Esophagus (tissue), 2 donors: Measurements from ENCODE around the gene ZNF730. TPM values are rescaled to one million over a fixed set of nuclear protein-coding genes. Genes with fewer than 3 reads are reported as not detected.
"Not testable (repeated sequence)": the region's sequence is repeated elsewhere in the genome, so short reads cannot be mapped to it uniquely, and the experiment has no call there.

ENCODE experiments used
- H3K27ac ChIP-seq, 2 donors: one replicate each; pipeline ENCODE4 v1.5.1; 2013; ENCODE audit warnings: low read depth in 2 of 2, mild to moderate bottlenecking in 2 of 2, inconsistent platforms in 1 of 2, low read length in 1 of 2, moderate library complexity in 1 of 2
- H3K27me3 ChIP-seq, 2 donors: one replicate each; pipeline ENCODE4 v1.6.1; 2013; ENCODE audit warnings: low read length in 2 of 2, control low read depth in 1 of 2, mild to moderate bottlenecking in 1 of 2; ENCODE audit not compliant: insufficient read depth in 2 of 2, control insufficient read depth in 1 of 2
- H3K36me3 ChIP-seq, 2 donors: one replicate each; pipeline ENCODE4 v1.6.1; 2013; ENCODE audit warnings: low read length in 1 of 2; ENCODE audit not compliant: control insufficient read depth in 2 of 2, insufficient read depth in 2 of 2
- H3K4me1 ChIP-seq, 2 donors: one replicate each; pipeline ENCODE4 v1.6.1; 2013; ENCODE audit warnings: low read length in 1 of 2; ENCODE audit not compliant: control insufficient read depth in 2 of 2, insufficient read depth in 2 of 2
- H3K4me3 ChIP-seq, 2 donors: one replicate each; pipeline ENCODE4 v1.5.1; 2013; ENCODE audit warnings: low read length in 2 of 2, mild to moderate bottlenecking in 2 of 2, low read depth in 1 of 2, moderate library complexity in 1 of 2
- H3K9me3 ChIP-seq, 2 donors: one replicate each; pipeline ENCODE4 v1.6.1; 2013; ENCODE audit warnings: mild to moderate bottlenecking in 2 of 2, low read depth in 1 of 2, low read length in 1 of 2, moderate library complexity in 1 of 2; ENCODE audit not compliant: control insufficient read depth in 2 of 2, insufficient read depth in 1 of 2
- WGBS, 2 donors: extraction: QIAGEN DNeasy Blood & Tissue Kit; methylation state at CpG; one replicate each; pipeline ENCODE4 v1.1.7; 2013; 5-methylcytosine and 5-hydroxymethylcytosine counted together
- polyA plus RNA-seq, 2 donors: library from polyadenylated mRNA; stranded (reverse); fragments of 200-250 nt; gene quantifications; one replicate each; pipeline ENCODE4 v1.2.3, GENCODE V29; 2013
- donor health status: healthy with polysubstance abuse.
- donor health status: Bipolar disorder and iron deficiency.

Gene ZNF730
- polyA plus RNA-seq, 2 donors, result 0.09 to 0.10 TPM

DNA sequence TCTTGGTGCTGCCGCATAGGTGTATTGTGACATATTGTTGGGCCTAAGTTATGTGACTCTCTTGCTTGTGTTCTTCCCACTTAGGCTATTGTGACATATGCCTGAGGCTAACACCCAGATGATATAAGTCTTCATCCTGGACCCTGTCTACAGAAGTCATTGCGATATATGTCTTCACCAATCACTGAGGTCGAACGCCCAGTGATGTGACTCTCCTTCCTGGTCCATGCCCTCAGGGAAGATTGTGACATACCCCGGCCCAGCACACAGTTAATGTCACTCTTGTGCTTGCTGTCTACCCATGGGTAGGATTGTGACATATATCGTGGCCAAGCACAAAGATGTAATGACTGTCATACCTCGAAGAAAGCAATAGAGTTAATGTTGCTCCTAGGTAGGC is 16.9 kb upstream of the ZNF730 start:
- Histone ChIP-seq H3K4me1 (no peaks in the 10 kb centered on the region), H3K36me3 (peaks cover 0 to 3% of the 10 kb centered on the region in 2 donors), H3K9me3 (peaks cover 4 to 6% of the 10 kb centered on the region in 2 donors), H3K4me3 (no peak overlapping the region), H3K27me3 (no peaks in the 10 kb centered on the region), H3K27ac (no peak overlapping the region)
- WGBS, 2 donors, result 95 to 96% methylated on average over 7 of the region's 7 CpGs

DNA sequence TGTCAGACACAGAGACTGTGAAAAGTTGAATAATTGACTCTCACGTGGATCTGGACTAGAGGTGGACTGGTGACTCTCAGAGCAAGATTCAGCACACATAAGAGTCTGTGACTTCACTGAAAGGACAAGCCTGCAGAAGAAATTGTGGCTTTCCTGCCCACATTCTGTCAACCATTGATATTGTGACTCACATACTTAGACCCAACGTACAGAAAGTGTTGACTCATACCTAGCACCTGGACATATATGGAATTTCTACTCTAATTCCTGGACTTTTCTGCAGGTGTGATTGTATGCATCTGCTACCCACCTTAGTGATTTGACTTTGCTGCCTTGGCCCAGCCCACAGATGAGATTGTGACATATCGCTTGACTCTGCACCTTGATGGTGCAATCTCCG is 15.6 kb upstream of the ZNF730 start:
- H3K9me3 ChIP-seq, result peaks cover 0 to 4% of the 10 kb centered on the region in 2 donors
- 78 to 84% methylated on average over 4 of the region's 4 CpGs for WGBS, 2 donors
- H3K27ac ChIP-seq, result no peak overlapping the region
- no peaks in the 10 kb centered on the region for H3K27me3 ChIP-seq
- no peaks in the 10 kb centered on the region for H3K4me1 ChIP-seq
- no peaks in the 10 kb centered on the region for H3K36me3 ChIP-seq
- no peak overlapping the region for H3K4me3 ChIP-seq

DNA sequence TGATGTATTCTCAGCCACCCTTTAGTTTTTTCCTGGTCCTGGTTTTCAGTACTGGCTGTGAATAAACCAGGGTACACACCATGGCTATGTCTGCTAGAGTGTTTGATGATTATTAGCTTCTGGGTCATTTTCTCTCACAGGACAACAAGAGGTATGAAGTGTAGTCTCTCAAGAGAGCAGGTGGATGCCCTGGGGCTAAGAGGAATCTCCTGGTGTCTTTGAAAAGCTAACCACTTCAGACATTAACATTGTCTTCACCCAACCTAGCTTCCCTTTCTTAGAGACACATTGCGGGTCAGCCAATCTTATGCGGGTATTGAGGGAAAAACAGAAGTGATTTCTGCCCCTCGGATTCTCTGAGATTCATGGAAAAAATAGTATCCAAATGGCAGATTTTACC is 1.6 kb downstream of the ZNF730 start:
- Histone ChIP-seq H3K36me3 (no peaks in the 10 kb centered on the region), H3K4me3 (no peak overlapping the region), H3K27me3 (no peaks in the 10 kb centered on the region), H3K9me3 (no peaks in the 10 kb centered on the region), H3K4me1 (peaks cover 0 to 4% of the 10 kb centered on the region in 2 donors), H3K27ac (no peak overlapping the region)
- 69 to 79% methylated on average over 3 of the region's 3 CpGs for WGBS, 2 donors

DNA sequence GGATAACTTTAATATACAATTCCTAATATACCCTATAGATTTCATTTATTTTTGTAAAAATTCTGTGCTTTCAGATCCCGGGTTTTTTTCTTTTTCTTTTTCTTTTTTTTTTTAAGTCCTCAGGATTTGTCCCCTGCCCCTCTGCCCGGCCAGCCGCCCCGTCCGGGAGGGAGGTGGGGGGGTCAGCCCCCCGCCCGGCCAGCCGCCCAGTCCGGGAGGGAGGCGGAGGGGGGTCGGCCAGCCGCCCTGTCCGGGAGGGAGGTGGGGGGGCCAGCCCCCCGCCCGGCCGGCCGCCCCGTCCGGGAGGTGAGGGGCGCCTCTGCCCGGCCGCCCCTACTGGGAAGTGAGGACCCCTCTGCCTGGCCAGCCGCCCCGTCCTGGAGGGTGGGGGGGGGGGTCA is 17.4 kb downstream of the ZNF730 start:
- WGBS, 2 donors, result 93 to 97% methylated on average over 15 to 24 of the region's 24 CpGs
- H3K9me3 ChIP-seq, H3K4me1 ChIP-seq, H3K27me3 ChIP-seq, H3K36me3 ChIP-seq, H3K4me3 ChIP-seq, H3K27ac ChIP-seq: not testable (repeated sequence)

DNA sequence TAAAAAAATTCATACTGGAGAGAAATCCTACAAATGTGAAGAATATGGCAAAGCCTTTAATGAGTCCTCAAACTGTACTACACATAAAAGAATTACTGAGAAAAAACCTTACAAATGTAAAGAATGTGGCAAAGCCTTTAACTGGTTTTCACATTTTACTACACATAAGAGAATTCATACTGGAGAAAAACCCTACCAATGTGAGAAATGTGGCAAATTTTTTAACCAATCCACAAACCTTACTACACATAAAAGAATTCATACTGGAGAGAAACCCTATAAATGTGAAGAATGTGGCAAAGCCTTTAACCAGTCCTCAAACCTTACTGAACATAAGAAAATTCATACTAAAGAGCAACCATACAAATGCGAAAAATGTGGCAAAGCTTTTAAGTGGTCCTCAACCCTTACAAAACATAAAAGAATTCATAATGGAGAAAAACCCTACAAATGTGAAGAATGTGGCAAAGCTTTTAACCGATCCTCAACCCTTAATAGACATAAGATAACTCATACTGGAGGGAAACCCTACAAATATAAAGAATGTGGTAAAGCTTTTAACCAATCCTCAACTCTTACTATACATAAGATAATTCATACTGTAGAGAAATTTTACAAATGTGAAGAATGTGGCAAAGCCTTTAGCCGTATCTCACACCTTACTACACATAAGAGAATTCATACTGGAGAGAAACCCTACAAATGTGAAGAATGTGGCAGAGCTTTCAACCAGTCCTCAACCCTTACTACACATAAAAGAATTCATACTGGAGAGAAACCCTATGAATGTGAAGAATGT is 29.0 kb downstream of the ZNF730 start:
- WGBS, 2 donors, result 94 to 96% methylated on average over 3 of the region's 3 CpGs
- H3K36me3 ChIP-seq, result no peaks in the 10 kb centered on the region
- H3K4me3 ChIP-seq, result no peak overlapping the region
- H3K4me1 ChIP-seq, result no peaks in the 10 kb centered on the region
- H3K27me3 ChIP-seq, result no peaks in the 10 kb centered on the region
- no peak overlapping the region for H3K27ac ChIP-seq
- H3K9me3 ChIP-seq, result peaks cover 0 to 2% of the 10 kb centered on the region in 2 donors

DNA sequence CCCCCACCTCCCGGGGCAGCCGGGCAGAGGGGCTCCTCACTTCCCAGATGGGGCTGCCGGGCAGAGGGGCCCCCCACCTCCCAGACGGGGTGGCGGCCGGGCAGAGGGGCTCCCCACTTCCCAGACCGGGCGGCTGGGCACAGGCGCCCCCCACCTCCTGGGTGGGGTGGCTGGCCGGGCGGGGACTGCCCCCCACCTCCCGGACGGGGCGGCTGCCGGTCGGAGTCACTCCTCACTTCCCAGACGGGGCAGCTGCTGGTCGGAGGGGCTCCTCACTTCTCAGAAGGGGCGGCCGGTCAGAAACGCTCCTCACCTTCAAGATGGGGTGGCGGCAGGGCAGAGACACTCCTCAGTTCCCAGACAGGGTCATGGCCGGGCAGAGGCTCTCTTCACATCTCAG is 43.9 kb downstream of the ZNF730 start:
- H3K27me3 ChIP-seq, result no peaks in the 10 kb centered on the region
- H3K36me3 ChIP-seq, result no peaks in the 10 kb centered on the region
- H3K4me3 ChIP-seq, result no peak overlapping the region
- H3K27ac ChIP-seq, result no peak overlapping the region
- H3K4me1 ChIP-seq, result no peaks in the 10 kb centered on the region
- peaks cover 4 to 6% of the 10 kb centered on the region in 2 donors for H3K9me3 ChIP-seq
- WGBS, 2 donors, result 96% methylated on average over 19 to 23 of the region's 23 CpGs

DNA sequence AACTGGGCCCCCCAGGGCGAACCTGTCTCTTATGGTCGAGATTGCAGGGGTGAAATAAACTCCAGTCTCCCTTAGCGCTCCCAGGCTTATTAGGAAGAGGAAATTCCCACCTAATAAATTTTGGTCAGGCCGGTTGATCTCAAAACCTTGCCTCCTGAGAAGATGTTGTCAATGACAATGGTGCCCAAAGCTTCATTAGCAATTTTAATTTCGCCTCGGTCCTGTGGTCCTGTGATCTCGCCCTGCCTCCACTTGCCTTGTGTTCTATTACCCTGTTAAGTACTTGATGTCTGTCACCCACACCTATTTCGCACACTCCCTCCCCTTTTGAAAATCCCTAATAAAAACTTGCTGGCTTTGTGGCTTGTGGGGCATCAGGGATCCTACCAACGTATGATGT is 51.5 kb downstream of the ZNF730 start:
- H3K4me1 ChIP-seq, H3K9me3 ChIP-seq, H3K4me3 ChIP-seq, H3K36me3 ChIP-seq, H3K27me3 ChIP-seq, H3K27ac ChIP-seq: not testable (repeated sequence)
- WGBS, 2 donors, result 13 to 17% methylated on average over 9 of the region's 9 CpGs

DNA sequence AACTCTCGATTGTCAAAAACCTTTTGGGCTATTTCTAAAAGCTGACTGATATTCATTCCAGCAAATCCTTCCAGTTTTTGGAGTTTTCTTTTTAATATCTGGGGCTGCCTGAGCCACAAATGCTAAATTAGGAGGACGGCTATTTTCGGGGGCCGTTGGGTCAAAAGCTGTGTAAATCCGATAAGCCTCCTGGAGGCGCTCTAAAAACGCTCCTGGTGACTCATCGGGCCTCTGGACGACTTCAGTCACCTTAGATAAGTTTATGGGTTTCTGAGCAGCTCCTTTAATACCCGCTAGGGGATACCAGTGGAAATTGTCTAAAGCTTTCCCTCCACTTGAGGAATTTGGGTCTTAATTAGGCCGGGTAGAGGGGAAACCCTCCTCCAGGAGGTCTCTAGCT is 66.4 kb downstream of the ZNF730 start:
- Histone ChIP-seq H3K36me3 (no peaks in the 10 kb centered on the region), H3K4me1 (no peaks in the 10 kb centered on the region), H3K4me3 (no peak overlapping the region), H3K27me3 (no peaks in the 10 kb centered on the region), H3K9me3 (peaks cover 10 to 13% of the 10 kb centered on the region in 2 donors), H3K27ac (no peak overlapping the region)
- 70 to 76% methylated on average over 11 of the region's 11 CpGs for WGBS, 2 donors

DNA sequence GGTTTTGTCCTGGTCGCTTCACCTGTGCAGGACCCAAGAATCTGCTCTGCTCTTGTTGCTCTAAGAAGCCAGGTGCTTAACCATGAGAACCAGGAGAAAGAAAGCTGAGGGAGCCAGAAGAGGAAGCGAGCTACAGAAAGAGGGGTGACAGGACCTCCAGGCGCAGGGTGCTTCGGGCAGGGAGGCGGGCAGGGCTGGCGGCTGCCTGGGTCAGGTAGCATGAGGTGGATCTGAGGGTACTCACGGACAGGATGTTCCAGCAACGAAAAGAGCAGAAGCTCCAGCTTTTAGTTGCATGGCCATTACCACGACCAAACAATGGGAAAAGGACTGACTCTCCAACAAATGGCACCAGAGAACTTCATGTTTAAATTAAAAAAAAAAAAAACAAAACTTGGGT is 73.5 kb downstream of the ZNF730 start:
- WGBS, 2 donors, result 82 to 86% methylated on average over 9 of the region's 9 CpGs
- Histone ChIP-seq H3K36me3 (no peaks in the 10 kb centered on the region), H3K9me3 (peaks cover 6 to 9% of the 10 kb centered on the region in 2 donors), H3K27ac (no peak overlapping the region), H3K4me3 (no peak overlapping the region), H3K4me1 (no peaks in the 10 kb centered on the region), H3K27me3 (no peaks in the 10 kb centered on the region)
